ENCODE data around the gene ANKRD33B.
"Not testable (repeated sequence)": the region's sequence is repeated elsewhere in the genome, so short reads cannot be mapped to it uniquely, and the experiment has no call there.

Gene ANKRD33B

GRCh38 chr5:10607023-10607665 is 43.3 kb downstream of the ANKRD33B start:
- Histone ChIP-seq H3K4me3 (ENCODE audit: insufficient read length, low read depth) (no peak overlapping the region), H3K27me3 (ENCODE audit: insufficient read depth, insufficient read length) (no peaks in the 10 kb centered on the region), H3K4me1 (ENCODE audit: insufficient read depth, insufficient read length) (peaks cover 7% of the 10 kb centered on the region), H3K9ac (ENCODE audit: insufficient read length, low read depth) (no peak overlapping the region), H3K36me3 (ENCODE audit: insufficient read depth, insufficient read length, low read length) (peaks cover 2% of the 10 kb centered on the region), H3K9me3 (ENCODE audit: insufficient read depth, low read length) (no peaks in the 10 kb centered on the region)
- peak; percentile 56 for DNase-seq (ENCODE audit: low read depth, low spot score)
- TF ChIP-seq ZNF274 (IDR thresholded peaks at IDR 0.05; ENCODE audit: low read depth, low read length), result no peak
- TF ChIP-seq YY1 (IDR thresholded peaks at IDR 0.05; ENCODE audit: insufficient read depth, insufficient read length), result no peak
- TF ChIP-seq SUZ12 (IDR thresholded peaks at IDR 0.05; ENCODE audit: extremely low read depth, insufficient read depth, insufficient read length), result no peak

GRCh38 chr5:10607666-10608073 is 43.8 kb downstream of the ANKRD33B start:
- Histone ChIP-seq H3K4me1 (ENCODE audit: insufficient read depth, insufficient read length) (peaks cover 7% of the 10 kb centered on the region), H3K9ac (ENCODE audit: insufficient read length, low read depth) (no peak overlapping the region), H3K36me3 (ENCODE audit: insufficient read depth, insufficient read length, low read length) (peaks cover 5% of the 10 kb centered on the region), H3K9me3 (ENCODE audit: insufficient read depth, low read length) (no peaks in the 10 kb centered on the region), H3K4me3 (ENCODE audit: insufficient read length, low read depth) (no peak overlapping the region), H3K27me3 (ENCODE audit: insufficient read depth, insufficient read length) (no peaks in the 10 kb centered on the region)
- TF ChIP-seq YY1 (IDR thresholded peaks at IDR 0.05; ENCODE audit: insufficient read depth, insufficient read length), result no peak
- TF ChIP-seq SUZ12 (IDR thresholded peaks at IDR 0.05; ENCODE audit: extremely low read depth, insufficient read depth, insufficient read length), result no peak
- TF ChIP-seq ZNF274 (IDR thresholded peaks at IDR 0.05; ENCODE audit: low read depth, low read length), result no peak
- DNase-seq (ENCODE audit: low read depth, low spot score), result no peak

- not testable (repeated sequence) for H3K4me3 ChIP-seq (ENCODE audit: insufficient read length, low read depth); H3K9ac ChIP-seq (ENCODE audit: insufficient read length, low read depth); H3K4me1 ChIP-seq (ENCODE audit: insufficient read depth, insufficient read length); DNase-seq (ENCODE audit: low read depth, low spot score); H3K36me3 ChIP-seq (ENCODE audit: insufficient read depth, insufficient read length, low read length); H3K27me3 ChIP-seq (ENCODE audit: insufficient read depth, insufficient read length); H3K9me3 ChIP-seq (ENCODE audit: insufficient read depth, low read length)
Observed at GRCh38 chr5:10608081-10608480, 44.2 kb downstream of the ANKRD33B start.

- Histone ChIP-seq H3K4me3 (ENCODE audit: insufficient read length, low read depth) (no peak overlapping the region), H3K27me3 (ENCODE audit: insufficient read depth, insufficient read length) (no peaks in the 10 kb centered on the region), H3K4me1 (ENCODE audit: insufficient read depth, insufficient read length) (peaks cover 7% of the 10 kb centered on the region), H3K36me3 (ENCODE audit: insufficient read depth, insufficient read length, low read length) (peaks cover 3% of the 10 kb centered on the region), H3K9me3 (ENCODE audit: insufficient read depth, low read length) (no peaks in the 10 kb centered on the region), H3K9ac (ENCODE audit: insufficient read length, low read depth) (no peak overlapping the region)
- TF ChIP-seq ZNF274 (IDR thresholded peaks at IDR 0.05; ENCODE audit: low read depth, low read length), result no peak
- TF ChIP-seq YY1 (IDR thresholded peaks at IDR 0.05; ENCODE audit: insufficient read depth, insufficient read length), result no peak
- no peak for TF ChIP-seq SUZ12 (IDR thresholded peaks at IDR 0.05; ENCODE audit: extremely low read depth, insufficient read depth, insufficient read length)
- no peak for DNase-seq (ENCODE audit: low read depth, low spot score)
Observed at GRCh38 chr5:10610058-10610457, 46.2 kb downstream of the ANKRD33B start.

- H3K4me3 ChIP-seq (ENCODE audit: insufficient read length, low read depth), result no peak overlapping the region
- peaks cover 3% of the 10 kb centered on the region for H3K36me3 ChIP-seq (ENCODE audit: insufficient read depth, insufficient read length, low read length)
- no peak for TF ChIP-seq SUZ12 (IDR thresholded peaks at IDR 0.05; ENCODE audit: extremely low read depth, insufficient read depth, insufficient read length)
- no peak for TF ChIP-seq ZNF274 (IDR thresholded peaks at IDR 0.05; ENCODE audit: low read depth, low read length)
- TF ChIP-seq YY1 (IDR thresholded peaks at IDR 0.05; ENCODE audit: insufficient read depth, insufficient read length), result no peak
- H3K27me3 ChIP-seq (ENCODE audit: insufficient read depth, insufficient read length), result no peaks in the 10 kb centered on the region
- H3K9me3 ChIP-seq (ENCODE audit: insufficient read depth, low read length), result no peaks in the 10 kb centered on the region
- no peak for DNase-seq (ENCODE audit: low read depth, low spot score)
- peaks cover 7% of the 10 kb centered on the region for H3K4me1 ChIP-seq (ENCODE audit: insufficient read depth, insufficient read length)
- H3K9ac ChIP-seq (ENCODE audit: insufficient read length, low read depth), result no peak overlapping the region
Observed at GRCh38 chr5:10611290-10611689, 47.4 kb downstream of the ANKRD33B start.

- Histone ChIP-seq H3K36me3 (ENCODE audit: insufficient read depth, insufficient read length, low read length) (peaks cover 3% of the 10 kb centered on the region), H3K9me3 (ENCODE audit: insufficient read depth, low read length) (no peaks in the 10 kb centered on the region), H3K27me3 (ENCODE audit: insufficient read depth, insufficient read length) (no peaks in the 10 kb centered on the region), H3K4me3 (ENCODE audit: insufficient read length, low read depth) (no peak overlapping the region), H3K9ac (ENCODE audit: insufficient read length, low read depth) (no peak overlapping the region), H3K4me1 (ENCODE audit: insufficient read depth, insufficient read length) (peaks cover 7% of the 10 kb centered on the region)
- no peak for TF ChIP-seq SUZ12 (IDR thresholded peaks at IDR 0.05; ENCODE audit: extremely low read depth, insufficient read depth, insufficient read length)
- TF ChIP-seq YY1 (IDR thresholded peaks at IDR 0.05; ENCODE audit: insufficient read depth, insufficient read length), result no peak
- TF ChIP-seq ZNF274 (IDR thresholded peaks at IDR 0.05; ENCODE audit: low read depth, low read length), result no peak
- no peak for DNase-seq (ENCODE audit: low read depth, low spot score)
Observed at GRCh38 chr5:10612251-10612650, 48.4 kb downstream of the ANKRD33B start.

GRCh38 chr5:10615693-10616092 is 51.8 kb downstream of the ANKRD33B start:
- Histone ChIP-seq H3K4me1 (ENCODE audit: insufficient read depth, insufficient read length) (peaks cover 5% of the 10 kb centered on the region), H3K4me3 (ENCODE audit: insufficient read length, low read depth) (no peak overlapping the region), H3K27me3 (ENCODE audit: insufficient read depth, insufficient read length) (no peaks in the 10 kb centered on the region), H3K9me3 (ENCODE audit: insufficient read depth, low read length) (no peaks in the 10 kb centered on the region), H3K36me3 (ENCODE audit: insufficient read depth, insufficient read length, low read length) (peaks cover 28% of the 10 kb centered on the region), H3K9ac (ENCODE audit: insufficient read length, low read depth) (no peak overlapping the region)
- TF ChIP-seq SUZ12 (IDR thresholded peaks at IDR 0.05; ENCODE audit: extremely low read depth, insufficient read depth, insufficient read length) (no peak), ZNF274 (IDR thresholded peaks at IDR 0.05; ENCODE audit: low read depth, low read length) (no peak), YY1 (IDR thresholded peaks at IDR 0.05; ENCODE audit: insufficient read depth, insufficient read length) (no peak)
- DNase-seq (ENCODE audit: low read depth, low spot score), result no peak

Data from NT2/D1 (cell line).